EH (cell line): Measurements from ENCODE around the gene PCGF1.
A peak's percentile ranks its signal among the peaks of the same experiment; 100 is the strongest.
"Not testable (repeated sequence)": the region's sequence is repeated elsewhere in the genome, so short reads cannot be mapped to it uniquely, and the experiment has no call there.

Source experiments
- DNase-seq: peaks from one replicate; pipeline ENCODE4 v3.0.0-alpha.2; 2015; ENCODE audit warnings: low read depth

Gene PCGF1

DNA sequence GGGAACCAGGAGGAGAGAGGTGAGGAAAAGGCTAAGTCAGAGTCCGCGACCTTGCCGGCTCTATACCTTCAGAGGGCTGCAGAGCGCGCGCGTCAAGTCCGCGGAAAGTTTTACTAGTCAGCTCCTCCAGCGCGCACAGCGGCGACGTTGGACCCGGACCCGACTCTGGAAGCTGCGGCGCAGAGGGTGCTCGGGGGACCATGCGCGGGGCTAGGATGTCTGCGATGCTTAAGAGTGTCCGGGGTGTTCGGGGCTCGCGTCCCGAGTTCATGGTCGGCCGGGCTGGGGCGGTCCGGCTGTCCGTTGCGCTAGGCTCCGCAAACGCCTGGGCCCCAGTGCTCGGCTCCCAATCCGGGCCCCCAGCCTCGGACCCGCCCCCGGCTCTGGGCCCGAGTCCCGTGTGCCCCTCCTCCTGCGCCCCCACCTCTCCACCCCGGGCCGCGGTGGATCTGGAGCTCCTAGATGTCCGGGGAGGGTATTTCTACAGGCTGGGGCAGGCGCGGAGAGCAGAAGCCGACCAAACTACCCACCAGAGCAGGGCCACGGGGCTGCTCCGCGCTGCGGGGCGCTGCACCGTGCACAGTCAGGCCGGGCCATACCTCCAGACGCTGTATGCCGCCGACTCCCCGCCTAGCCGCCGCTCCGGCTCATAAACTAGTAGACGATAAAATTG lies 8.1 kb downstream of the PCGF1 start, which contains the start of gene LBX2:
Gene LBX2, minus strand, starts transcription at position 337 of the 673 bp plus-strand sequence. Its CDS starts 66 bp downstream, at position 271.
- DNase-seq: peak; percentile 35

- DNase-seq: peak; percentile 58
Measured at GRCh38 chr2:74498500-74499266, 8.8 kb downstream of the PCGF1 start.

DNA sequence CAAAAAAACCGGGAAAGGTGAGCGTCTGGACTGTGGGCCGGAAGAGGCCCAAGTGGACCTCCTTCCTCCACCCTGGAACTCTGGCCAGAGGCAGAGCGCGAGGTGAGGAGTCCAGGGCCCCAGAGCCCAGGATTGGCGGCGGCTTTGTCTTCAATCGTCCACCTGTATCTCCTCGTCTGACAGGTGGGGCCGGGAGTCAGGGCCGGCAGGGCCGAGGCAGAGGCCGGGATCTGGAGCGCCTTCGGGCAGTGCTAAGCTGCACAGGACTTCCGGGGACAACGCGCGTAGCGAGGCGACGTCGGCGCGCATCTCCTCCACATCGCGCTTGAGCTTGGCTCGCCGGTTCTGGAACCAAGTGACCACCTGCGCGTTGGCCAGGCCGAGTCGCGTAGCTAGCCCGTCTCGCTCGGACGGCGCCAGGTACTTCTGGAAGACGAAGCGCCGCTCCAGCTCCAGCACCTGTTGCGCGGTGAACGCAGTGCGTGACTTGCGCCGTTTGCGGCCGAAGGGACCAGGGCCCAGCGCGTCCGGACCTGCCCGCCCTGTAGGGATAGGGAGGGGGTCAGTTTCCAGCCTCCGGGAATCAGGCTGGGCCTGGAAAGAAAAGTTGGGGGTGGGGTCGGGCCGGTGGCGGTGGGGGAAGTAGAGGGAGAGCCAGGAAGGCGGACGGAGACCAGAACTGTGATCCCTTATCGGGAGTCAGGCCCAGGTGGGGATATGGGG lies 9.6 kb downstream of the PCGF1 start:
- DNase-seq: no peak

GRCh38 chr2:74496997-74497776 lies 10.3 kb downstream of the PCGF1 start:
- DNase-seq: no peak

DNA sequence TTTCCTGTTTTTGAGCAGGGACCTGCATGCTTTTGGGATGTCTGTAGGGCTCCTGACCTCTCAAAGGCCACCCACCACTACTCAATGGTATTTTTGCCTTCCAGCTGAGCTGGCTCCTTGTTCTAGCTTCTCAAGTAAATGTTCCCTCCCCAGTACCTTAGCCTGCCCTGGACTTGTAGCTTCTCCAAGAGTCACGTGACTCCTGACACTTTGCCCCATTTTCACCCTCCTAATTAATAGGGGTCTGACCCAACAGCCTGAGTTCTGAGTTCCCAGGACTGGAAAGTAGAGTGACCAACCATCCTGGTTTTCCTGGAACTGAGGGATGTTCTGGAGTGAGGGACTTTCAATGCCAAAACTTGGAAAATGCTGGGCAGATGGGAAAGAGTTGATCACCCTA lies 12.1 kb downstream of the PCGF1 start:
- DNase-seq: no peak

DNA sequence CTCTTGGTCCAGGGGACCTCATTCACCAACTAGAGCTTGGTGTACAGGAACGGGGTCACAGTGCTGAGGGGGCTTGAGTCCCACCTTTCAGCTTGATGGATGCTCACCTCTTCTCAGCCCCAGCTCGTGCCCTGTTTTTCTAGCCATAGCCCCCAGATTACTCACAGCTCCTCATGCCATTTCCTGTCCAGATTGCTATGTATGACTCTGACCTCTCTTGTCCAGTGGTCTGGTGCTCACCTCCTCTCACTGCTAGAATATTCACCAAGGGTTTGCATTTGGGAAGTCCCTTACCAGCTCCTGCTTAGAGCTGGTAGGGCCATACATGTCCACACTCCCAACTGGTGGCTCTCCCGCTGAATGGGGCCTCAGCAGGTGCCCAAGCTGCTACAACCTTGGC lies 13.9 kb downstream of the PCGF1 start:
- DNase-seq: no peak

- DNase-seq: no peak
Measured at GRCh38 chr2:74491648-74492544, 15.6 kb downstream of the PCGF1 start.

DNA sequence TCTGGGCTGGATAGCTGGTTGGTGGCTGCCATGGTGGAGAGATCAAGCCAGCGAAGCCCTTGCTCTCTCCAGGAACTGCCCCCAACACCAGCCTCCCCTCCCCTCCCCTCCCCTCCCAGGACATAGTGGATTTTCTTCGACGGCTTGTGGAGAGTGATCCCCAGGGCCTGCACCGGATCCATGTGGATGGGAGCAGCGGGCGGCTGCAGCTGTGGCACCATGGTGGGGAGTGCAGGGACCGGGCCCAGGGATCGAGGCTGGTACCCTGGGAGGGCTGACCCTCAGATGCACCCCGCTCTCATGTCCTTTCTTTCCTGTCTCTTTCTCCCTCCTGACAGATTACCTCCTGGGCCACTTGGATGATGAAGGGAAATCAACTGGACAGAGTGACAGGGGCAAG lies 17.6 kb downstream of the PCGF1 start:
- no peak for DNase-seq

GRCh38 chr2:74488643-74489481 lies 18.6 kb downstream of the PCGF1 start:
- DNase-seq: no peak

GRCh38 chr2:74486141-74486540 lies 21.4 kb downstream of the PCGF1 start:
- no peak for DNase-seq

DNA sequence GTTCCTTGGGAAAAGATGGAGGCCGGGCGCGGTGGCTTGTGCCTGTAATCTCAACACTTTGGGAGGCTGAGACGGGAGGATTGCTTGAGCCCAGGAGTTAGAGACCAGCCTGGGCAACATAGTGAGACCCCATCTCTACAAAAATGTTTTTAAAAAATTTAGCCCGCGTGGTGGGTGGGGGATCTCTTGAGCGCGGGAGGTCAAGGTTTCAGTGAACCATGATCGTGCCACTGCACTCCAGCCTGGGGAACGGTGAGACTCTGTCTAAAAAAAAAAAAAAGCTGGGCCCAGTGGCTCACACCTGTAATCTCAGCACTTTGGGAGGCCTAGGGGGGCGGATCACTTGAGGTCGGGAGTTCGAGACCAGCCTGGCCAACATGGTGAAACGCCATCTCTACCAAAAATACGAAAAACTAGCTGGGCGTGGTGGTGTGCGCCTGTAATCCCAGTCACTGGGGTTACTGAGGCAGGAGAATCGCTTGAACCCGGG lies 23.8 kb downstream of the PCGF1 start:
- not testable (repeated sequence) for DNase-seq

DNA sequence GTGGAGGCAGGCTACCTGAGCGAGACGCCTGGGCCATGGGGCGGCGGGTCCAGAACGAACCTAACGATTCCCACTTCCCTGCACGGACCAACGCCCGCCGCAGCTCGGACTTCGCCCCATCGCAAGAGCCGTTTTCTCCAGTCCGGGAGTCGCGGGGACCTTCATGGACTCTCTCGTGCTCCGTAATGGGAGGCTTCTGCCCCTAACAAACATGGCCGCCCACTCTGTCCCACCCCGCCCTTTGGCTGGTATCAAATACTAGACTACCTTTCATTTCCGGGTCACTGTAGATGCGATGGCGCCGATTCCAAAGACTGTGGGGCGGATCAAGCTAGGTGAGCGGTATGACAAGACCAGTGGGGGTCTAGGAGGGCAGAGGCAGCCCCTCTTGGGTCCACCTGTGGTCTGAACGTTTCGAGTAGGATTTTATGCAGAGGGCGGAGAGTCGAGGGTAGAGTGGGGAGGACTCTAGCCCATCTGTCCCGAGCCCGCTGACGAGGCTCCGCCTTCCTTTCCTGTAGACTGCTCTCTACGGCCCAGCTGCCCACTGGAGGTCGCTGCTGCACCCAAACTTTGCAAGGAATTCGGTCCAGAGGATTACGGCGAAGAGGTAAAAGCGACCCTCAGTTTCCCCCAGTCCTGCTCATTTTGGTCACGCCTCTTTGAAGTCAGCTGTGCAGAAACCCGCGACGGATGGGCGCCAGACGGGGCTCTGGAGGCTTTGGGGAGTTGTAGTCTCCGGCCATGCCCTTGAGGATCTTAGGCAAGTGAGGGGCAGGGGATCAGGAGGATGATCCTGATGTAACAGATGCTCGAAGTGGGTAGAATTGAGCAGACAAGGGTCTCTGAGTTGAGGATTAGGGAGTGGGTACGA lies 24.5 kb downstream of the PCGF1 start, which contains the start of the genes CCDC142 and TTC31:
Gene CCDC142, minus strand, starts transcription at position 198 of the 874 bp plus-strand sequence. Its CDS starts 161 bp downstream, at position 37.
Gene TTC31, plus strand, starts transcription at position 281 of the 874 bp plus-strand sequence. Its CDS starts 15 bp downstream, at position 296.
- DNase-seq: peak; percentile 97

- DNase-seq: peak; percentile 50
Measured at GRCh38 chr2:74481961-74482800, 25.3 kb downstream of the PCGF1 start.

DNA sequence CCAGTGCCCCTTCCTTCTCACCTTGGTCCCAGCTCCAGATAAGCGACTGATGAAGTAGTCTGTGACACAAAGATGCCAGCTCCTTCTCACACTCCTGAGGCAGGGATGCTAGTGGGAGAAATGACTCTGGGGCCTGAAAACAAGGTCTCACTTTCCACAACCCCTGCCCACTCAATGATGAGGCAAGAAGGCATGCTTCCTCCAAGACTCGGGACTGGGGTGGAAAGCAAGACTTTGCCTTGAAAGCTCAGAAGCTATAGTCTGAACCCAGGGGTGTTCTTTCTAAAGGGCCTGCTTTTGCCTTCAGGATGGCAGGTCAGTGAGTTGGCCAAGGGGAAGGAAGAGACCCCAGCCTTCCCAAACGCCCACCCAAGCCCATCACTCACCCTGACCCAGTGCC lies 26.1 kb downstream of the PCGF1 start:
- no peak for DNase-seq

DNA sequence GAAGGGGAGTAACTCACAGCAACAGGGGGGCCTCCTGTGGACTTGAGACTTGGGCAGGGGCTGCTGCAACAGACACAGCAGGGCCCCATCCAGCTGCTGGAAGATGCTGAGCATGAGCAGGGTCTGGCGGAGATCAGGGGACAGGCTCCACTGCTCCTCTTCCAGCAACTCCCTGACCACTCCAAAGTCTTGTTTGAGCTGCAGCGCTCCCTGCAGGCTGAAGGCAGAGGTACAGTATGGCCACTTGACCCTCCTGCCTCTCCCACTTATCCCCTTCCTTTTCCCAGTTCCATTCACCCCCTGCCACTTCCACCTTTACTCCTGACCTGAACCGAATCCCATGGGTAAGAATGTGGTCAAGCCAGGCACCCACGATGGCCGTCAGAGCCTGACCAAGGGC lies 32.6 kb downstream of the PCGF1 start:
- DNase-seq: no peak

DNA sequence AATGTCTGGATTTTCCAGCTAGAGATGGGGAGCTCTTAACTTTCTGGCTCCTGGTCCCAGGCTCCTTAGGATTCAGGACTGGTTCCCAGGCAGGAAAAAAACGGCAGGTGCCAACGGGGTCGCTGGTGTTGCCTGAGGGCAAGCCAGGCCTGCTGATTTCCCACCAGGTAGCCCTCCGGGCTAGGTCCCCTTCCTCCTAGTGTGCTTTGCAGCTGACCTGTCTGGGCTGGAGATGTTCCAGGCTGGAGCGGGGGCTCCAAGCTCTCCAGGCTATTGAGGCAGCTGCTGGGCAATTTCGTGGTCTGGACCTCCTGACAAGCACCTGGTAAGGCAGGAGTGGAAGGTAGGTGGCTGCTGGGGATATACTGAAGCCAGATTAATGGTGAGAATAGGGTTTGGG lies 33.0 kb downstream of the PCGF1 start:
- no peak for DNase-seq

GRCh38 chr2:74472945-74473258 lies 34.6 kb downstream of the PCGF1 start:
- DNase-seq: no peak
